ENCODE measurements around the gene GSTA3. TPM values are rescaled to one million over a fixed set of nuclear protein-coding genes. Genes with fewer than 3 reads are reported as not detected.
"Not testable (repeated sequence)": the region's sequence is repeated elsewhere in the genome, so short reads cannot be mapped to it uniquely, and the experiment has no call there.

The GSTA3 gene
- total RNA-seq, 1 donor, result not detected

DNA sequence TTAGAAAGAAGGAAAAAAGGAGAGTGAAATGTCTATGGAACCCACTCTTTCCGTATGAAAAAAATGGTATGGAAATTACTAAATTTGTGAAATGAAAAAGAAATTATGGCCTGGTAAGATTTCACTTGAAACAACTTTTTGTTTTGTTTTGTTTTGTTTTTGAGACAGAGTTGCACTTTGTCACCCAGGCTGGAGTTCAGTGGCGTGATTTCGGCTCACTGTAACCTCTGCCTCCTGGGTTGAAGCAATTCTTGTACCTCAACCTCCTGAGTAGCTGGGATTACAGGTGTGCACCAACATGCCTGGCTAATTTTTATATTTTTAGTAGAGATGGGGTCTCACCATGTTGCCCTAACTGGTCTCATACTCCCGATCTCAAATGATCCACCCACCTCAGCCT lies 51.1 kb downstream of the GSTA3 start:
- H3K4me3 ChIP-seq (ENCODE audit: low read depth, low read length), result no peak overlapping the region
- no peak for DNase-seq (ENCODE audit: low read depth)
- TF ChIP-seq, protein P1, sequence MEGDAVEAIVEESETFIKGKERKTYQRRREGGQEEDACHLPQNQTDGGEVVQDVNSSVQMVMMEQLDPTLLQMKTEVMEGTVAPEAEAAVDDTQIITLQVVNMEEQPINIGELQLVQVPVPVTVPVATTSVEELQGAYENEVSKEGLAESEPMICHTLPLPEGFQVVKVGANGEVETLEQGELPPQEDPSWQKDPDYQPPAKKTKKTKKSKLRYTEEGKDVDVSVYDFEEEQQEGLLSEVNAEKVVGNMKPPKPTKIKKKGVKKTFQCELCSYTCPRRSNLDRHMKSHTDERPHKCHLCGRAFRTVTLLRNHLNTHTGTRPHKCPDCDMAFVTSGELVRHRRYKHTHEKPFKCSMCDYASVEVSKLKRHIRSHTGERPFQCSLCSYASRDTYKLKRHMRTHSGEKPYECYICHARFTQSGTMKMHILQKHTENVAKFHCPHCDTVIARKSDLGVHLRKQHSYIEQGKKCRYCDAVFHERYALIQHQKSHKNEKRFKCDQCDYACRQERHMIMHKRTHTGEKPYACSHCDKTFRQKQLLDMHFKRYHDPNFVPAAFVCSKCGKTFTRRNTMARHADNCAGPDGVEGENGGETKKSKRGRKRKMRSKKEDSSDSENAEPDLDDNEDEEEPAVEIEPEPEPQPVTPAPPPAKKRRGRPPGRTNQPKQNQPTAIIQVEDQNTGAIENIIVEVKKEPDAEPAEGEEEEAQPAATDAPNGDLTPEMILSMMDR (IDR thresholded peaks at IDR 0.05; ENCODE audit: insufficient read depth, low read depth, low read length), result no peak

DNA sequence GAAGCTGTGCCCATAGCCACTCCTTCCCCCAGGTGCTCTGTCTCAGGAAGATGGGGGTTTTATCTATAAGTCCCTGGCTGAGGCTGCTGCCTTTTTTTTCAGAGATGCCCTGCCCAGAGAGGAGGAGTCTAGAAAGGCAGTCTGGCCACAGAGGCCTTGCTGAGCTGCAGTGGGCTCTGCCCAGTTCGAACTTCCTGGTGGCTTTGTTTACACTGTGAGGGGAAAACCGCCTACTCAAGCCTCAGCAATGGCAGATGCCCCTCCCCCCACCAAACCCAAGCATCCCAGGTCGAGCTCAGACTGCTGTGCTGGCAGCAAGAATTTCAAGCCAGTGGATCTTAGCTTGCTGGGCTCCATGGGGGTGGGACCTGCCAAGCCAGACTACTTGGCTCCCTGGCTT lies 53.4 kb downstream of the GSTA3 start:
- H3K4me3 ChIP-seq (ENCODE audit: low read depth, low read length); DNase-seq (ENCODE audit: low read depth): not testable (repeated sequence)

DNA sequence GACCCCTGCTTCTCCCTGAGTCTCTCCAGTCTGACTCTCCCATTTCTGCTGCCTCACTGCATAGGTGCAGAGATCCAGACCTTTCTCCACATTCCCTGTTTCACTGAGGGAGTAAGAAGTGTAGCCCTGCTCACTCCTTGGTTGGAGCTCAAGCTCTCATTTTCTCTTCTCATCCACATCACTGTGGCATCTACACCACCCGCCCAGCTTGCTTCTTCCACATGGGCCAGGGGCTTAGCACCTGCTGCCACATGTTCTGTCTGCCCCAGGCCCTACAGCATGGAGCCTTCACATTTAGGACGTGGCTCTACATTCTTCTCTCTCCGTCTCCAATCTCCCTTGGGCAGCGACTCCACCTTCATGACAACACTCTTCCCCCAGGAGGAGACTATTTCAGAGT lies 60.4 kb downstream of the GSTA3 start:
- TF ChIP-seq, protein P1 (IDR thresholded peaks at IDR 0.05; ENCODE audit: insufficient read depth, low read depth, low read length), result no peak
- H3K4me3 ChIP-seq (ENCODE audit: low read depth, low read length), result no peak overlapping the region
- no peak for DNase-seq (ENCODE audit: low read depth)

Other genes with a start within 250 kb of the GSTA3 start
- gene TMEM14A, start 238.6 kb downstream of the GSTA3 start, total RNA-seq, result 18.7 and 31.1 TPM in 2 replicates
- not detected in 2 replicates for gene GSTA2, start 146.2 kb downstream of the GSTA3 start, total RNA-seq
- 0.32 TPM in 1 of 2 replicates, not detected in the other for gene GSTA1, start 105.9 kb downstream of the GSTA3 start, total RNA-seq
- not detected in 2 replicates for gene GSTA5, start 68.9 kb downstream of the GSTA3 start, total RNA-seq
- 22.5 and 25.9 TPM in 2 replicates for gene GSTA4, start 85.6 kb upstream of the GSTA3 start, total RNA-seq
- 10.3 and 12.5 TPM in 2 replicates for gene CILK1, start 152.1 kb upstream of the GSTA3 start, total RNA-seq
- 47.0 and 55.3 TPM in 2 replicates for gene FBXO9, start 155.7 kb upstream of the GSTA3 start, total RNA-seq
- not detected in 2 replicates for gene GCM1, start 239.1 kb upstream of the GSTA3 start, total RNA-seq